ENCODE measurements around the gene AIPL1.
A peak's percentile ranks its signal among the peaks of the same experiment; 100 is the strongest.

Gene AIPL1

DNA sequence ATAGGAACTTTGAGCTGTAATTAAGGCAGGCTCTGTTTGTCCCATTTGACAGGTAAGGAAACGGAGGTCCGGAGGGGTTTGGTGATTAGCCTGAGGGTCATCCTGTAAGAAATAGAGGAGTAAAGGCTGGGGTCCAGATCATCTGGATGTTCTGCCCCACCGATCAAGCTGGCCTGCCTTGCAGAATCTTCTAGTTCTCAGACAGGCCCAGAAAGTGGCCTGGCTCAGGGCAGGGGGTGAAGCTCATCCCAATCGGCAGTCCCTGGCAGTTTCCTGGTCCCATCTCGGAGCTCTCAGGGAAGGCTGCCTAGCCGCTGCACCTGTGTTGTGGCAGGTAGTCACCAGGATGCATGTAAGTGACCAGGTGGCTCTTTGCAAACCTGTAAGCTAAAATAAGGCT, 13.6 kb upstream of the AIPL1 start:
- DNase-seq = no peak

GRCh38 chr17:6446516-6447100, 11.7 kb upstream of the AIPL1 start:
- no peak for DNase-seq

GRCh38 chr17:6444571-6445335, 9.8 kb upstream of the AIPL1 start:
- DNase-seq = no peak

DNA sequence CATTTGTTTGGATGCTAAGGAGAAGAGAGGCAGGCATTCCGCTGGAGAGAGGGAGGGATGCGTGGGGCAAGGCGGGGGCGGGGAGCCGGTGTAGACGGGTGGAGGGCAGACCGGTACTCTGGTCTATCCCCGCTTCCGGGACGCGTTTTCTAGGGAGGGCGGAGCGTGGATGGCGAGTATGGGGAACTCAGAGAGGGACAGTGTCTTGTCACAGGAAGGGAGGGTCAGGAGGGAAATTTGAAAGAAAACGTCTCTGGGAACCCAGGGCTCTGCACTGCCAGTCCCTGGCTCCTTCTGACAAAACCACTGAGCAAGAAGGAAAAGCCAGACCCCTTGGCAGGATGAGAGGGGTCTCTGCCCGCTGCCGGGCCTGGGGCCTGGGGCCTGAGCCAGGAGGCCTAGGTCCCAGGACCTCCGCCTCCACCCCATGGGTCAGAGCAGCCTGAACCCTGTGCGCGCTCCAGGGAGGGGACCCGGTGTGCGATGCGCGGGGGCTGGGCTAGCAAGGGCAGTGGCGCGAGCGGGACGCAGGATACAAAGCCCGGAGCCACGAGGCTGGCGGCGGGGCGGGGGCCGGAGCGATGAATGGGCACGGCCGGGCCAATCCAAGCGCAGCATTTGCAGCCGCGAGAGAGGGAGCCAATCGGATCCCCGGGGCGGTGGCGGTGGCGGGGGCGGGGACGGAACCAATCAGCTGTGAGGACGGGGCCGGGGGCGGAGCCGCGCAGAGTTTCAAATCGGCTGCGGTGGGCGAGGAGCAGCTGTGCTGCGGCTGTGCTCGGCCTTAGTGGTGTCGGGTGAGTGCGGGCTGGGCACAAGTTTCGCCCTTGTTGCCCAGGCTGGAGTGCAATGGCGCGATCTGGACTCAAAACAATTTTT, 9.0 kb upstream of the AIPL1 start, which contains the start of gene PIMREG:
PIMREG (plus strand) TSS at position 764 of the 879 bp plus-strand sequence. CDS start 656 bp downstream, outside the sequence.
- peak; percentile 90 for DNase-seq

GRCh38 chr17:6442775-6443174, 7.9 kb upstream of the AIPL1 start:
- no peak for DNase-seq

GRCh38 chr17:6439951-6440350, 5.0 kb upstream of the AIPL1 start:
- no peak for DNase-seq

DNA sequence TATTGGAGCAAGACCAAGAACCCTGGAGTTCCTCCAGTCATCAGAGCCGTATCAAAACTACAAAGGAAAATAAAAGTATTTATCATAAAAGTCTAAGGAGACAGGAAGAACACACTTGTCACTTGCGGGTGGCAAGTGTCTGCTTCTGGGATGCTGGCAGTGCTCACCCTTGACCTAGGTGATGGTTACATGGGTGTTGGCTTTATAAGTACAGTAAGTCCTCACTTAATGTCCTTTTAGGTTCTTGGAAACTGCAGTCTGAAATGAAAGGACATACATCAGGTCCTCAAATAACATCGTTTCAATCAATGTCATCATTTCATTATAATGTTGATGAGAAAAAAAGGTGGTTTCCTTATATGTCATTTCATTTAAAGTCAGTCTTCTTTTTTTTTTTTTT, 3.0 kb upstream of the AIPL1 start:
- no peak for DNase-seq

DNA sequence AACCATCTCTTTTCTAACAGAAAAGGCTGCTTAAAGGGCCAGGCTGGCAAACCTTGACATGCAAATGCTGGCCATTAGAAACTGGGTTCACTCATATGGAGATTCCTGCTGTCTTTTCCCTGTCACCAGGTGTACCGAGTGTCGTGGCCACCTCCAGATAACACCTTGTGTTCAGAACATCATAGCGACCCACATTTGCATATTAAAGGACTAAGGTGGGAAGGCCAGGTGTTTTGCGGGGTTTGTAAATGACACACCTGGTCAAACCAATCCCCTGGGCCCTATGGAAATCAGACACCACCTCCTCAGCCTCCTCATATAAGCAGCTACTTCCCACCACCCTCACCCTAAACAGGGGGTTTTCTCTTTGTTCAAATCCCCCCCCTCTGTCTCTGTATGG, 2.5 kb upstream of the AIPL1 start:
- DNase-seq = no peak

- DNase-seq = peak; percentile 70
Measured at GRCh38 chr17:6435968-6436367, 1.0 kb upstream of the AIPL1 start.

- peak; percentile 14 for DNase-seq
Measured at GRCh38 chr17:6430769-6431168, 4.2 kb downstream of the AIPL1 start.

GRCh38 chr17:6429266-6429665, 5.7 kb downstream of the AIPL1 start:
- no peak for DNase-seq

DNA sequence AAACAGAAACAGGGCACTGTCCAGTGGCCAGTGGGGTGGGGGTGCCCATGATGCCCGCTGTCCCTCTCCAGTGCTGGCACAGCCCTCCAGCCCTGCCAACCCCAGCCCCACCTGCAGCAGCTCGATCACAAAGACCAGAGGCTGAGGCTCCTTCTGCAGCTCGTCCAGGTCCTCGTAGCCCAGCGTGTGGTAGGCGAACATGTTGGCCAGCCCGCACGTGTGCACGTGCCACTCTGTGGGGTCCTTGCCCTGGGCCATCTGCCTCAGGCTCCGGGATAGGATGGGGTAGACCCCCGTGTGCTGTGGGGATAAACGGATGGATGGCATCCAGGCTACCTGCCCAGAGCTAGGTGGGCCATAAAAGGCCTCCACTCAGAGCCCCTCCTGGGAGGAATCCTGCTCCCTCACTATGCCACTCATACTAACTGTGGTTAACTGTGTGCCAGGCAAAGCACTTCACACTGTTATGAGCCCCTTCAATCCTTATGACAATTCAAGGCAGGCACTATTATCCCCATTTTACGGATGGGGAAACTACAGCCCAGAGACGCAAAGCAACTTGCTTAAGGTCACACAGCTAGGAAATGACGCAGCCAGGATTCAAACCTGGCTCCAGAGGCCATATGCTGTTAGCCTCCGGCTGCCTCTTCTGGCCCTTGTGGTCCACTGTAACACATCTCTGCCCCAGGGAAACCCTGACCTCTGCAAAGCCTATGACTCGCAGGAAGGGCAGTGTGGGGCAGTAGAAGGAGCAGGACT, 6.5 kb downstream of the AIPL1 start:
- DNase-seq = no peak

- peak; percentile 66 for DNase-seq
Measured at GRCh38 chr17:6427279-6427781, 7.6 kb downstream of the AIPL1 start.

DNA sequence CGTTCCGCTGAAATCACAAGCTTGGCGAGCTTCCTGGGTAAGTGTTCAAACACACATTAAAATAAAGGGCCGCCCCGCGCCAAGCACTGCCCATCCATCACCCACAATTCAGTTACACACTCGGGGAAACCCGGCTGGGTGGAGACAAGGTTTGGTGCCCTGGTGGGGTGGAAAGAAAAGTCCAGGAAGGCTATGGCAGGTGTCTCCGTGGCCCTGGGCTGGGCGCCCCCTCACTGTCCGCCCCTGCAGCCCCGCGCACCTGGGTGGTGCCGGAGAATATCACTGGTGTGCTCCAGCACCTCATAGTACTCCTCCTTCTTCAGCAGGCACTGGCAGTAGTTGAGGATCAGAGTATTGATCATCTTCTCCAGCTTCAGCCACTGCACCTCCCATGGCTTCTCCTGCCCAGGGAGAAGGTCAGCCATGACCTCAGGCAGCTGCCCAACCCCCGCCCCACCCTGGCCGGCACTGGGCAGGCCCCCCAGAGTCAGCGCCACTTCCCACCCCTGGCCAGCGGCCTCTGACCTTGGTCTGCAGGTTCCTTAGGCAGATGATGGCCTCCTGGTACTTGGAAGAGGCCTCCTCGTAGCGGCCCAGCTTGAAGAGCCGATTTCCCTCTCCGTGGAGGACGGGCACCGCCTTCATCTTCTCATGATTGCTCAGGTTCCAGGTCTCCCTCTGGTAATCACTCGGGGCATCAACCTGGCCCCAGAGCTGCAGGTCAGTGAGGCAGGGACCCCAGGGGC, 8.4 kb downstream of the AIPL1 start:
- DNase-seq = no peak

DNA sequence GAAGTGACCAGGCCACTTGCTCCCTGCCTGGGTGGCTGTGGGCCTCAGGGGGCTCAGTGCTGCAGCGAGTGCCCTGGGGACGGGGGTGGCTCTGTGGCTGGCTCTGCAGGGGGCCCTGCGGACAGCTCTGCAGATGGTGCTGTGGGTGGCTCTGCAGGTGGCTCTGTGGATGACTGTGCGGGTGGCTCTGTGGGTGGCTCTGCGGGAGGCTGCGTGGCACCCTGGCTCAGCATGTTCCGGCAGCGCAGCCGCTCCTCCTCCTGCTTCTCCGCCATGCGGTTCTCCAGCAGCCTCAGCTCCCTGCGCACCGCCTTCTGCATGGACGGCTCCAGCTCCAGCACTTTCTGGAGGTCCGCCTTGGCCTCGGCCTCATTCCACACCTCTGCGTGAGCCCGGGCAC, 9.5 kb downstream of the AIPL1 start:
- no peak for DNase-seq

- no peak for DNase-seq
Measured at GRCh38 chr17:6423931-6424330, 11.0 kb downstream of the AIPL1 start.

DNA sequence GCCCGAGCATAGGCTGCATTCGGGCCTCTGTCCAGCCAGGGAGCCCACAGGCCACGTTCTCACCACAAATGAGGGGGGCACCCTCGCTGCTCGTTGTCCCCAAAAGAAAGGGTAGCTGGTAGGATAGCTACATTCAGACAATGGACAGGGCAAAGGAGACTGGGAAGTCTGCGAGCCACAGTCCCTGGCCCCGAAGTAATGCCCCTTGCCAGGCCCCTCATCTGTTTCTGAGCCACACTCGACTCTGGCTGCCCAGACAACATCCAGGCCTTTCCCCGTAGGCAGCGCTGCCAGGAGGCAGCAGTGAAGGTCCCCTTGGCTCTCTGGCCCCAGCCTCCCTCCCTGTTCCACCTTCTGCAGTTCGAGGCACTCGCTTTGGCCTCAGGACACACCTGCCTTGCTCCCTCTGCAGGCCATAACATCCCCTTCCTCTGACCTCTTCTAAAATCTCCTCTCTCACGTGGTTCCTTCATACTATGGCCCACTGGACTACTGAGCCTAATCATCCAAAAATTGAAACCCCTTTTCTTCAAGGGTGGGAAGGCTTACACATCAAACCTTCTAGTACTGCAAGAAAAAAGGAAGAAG, 12.2 kb downstream of the AIPL1 start:
- DNase-seq = no peak

DNA sequence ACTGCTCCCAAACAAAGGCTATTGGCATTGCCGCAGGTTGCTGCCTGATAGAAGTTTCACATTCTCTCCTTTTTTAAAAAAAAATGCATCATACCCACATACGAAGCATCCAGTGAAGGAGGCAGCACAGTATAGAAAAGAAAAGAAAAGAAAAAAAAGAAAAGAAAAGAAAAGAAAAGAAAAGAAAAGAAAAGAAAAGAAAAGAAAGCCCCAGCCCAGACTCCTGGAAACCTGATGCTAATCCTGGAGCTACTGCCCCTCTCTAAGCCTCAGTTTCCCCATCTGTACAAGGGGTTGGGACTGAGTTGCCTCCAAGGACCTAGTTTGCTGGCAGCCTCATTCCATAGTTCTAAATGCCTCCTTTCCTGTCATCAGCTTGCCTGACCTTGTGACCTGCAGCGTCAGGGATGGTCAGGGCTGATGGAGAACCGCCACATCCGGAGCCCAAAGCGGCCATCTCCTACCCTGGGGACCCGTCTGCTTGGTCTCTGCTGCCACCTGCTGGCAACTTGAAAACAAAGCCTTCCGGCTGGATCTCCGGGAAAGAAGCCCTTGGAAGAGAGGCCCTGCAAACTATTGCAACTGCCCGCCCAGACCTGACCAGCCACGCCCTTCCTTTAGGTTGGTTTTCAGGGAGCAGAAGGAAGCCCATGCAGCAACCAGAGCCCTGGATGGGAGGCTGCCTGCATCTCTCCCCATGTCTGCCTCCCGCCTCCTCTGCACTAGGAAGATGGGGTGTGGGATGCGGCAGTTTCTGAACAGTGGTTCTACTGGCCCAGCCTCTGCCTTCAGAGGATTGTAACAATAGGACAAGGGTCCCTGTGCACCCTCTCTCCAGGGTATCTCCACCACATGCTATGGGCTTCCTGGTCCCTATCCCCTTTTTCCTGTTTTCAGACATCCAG, 13.0 kb downstream of the AIPL1 start:
- DNase-seq = peak; percentile 73

GRCh38 chr17:6420173-6420641, 14.7 kb downstream of the AIPL1 start:
- no peak for DNase-seq

DNA sequence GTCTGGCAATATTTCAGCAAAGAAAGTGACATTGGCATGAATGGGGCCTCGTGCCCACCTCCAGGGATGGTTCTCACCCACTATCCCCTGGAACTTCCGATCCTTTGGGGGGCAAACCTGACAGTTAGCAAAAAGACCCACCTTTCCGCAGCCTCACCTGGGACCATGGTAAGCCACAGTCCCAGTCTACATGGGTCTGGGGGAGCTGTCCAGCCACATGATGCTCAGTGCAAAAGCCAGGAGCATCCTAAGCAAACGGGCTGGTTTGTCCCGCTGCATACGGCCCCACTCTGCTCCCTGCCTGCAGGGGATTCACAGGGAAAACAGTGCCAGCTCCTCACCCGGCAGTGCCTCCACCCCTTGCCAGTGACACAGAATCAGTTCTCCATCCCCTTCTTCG, 19.3 kb downstream of the AIPL1 start:
- DNase-seq = no peak
